Renal cortical epithelial cell (primary cell): ENCODE data around the gene TBC1D22A. TPM values are rescaled to one million over a fixed set of nuclear protein-coding genes. Genes with fewer than 3 reads are reported as not detected.
"Not testable (repeated sequence)": the region's sequence is repeated elsewhere in the genome, so short reads cannot be mapped to it uniquely, and the experiment has no call there.

ENCODE experiments used
- DNase-seq: peaks from one replicate; pipeline ENCODE4 v3.0.0-alpha.2; 2011; ENCODE audit warnings: low read depth
- total RNA-seq: library from RNA; depleted of rRNA; stranded (reverse); fragments of >200 nt; gene quantifications from 2 replicates; pipeline ENCODE4 v1.2.3, GENCODE V29; 2014

Gene TBC1D22A
- total RNA-seq, 1 donor from 2014 or later = 20.0 TPM

- no peak for DNase-seq
Observed at GRCh38 chr22:46774253-46774979, 12.0 kb downstream of the TBC1D22A start.

- DNase-seq = no peak
Observed at GRCh38 chr22:46774980-46775849, 12.8 kb downstream of the TBC1D22A start.

GRCh38 chr22:46775850-46776826 is 13.7 kb downstream of the TBC1D22A start:
- DNase-seq = no peak

GRCh38 chr22:46776876-46777608 is 14.6 kb downstream of the TBC1D22A start:
- no peak for DNase-seq

- no peak for DNase-seq
Observed at GRCh38 chr22:46777609-46777970, 15.1 kb downstream of the TBC1D22A start.

GRCh38 chr22:46779023-46779422 is 16.6 kb downstream of the TBC1D22A start:
- no peak for DNase-seq

GRCh38 chr22:46779651-46780050 is 17.2 kb downstream of the TBC1D22A start:
- no peak for DNase-seq

GRCh38 chr22:46780453-46780852 is 18.0 kb downstream of the TBC1D22A start:
- DNase-seq = no peak

- no peak for DNase-seq
Observed at GRCh38 chr22:46781291-46781690, 18.8 kb downstream of the TBC1D22A start.

GRCh38 chr22:46782200-46782599 is 19.8 kb downstream of the TBC1D22A start:
- DNase-seq = not testable (repeated sequence)

GRCh38 chr22:46783721-46784120 is 21.3 kb downstream of the TBC1D22A start:
- no peak for DNase-seq

GRCh38 chr22:46788441-46789172 is 26.2 kb downstream of the TBC1D22A start:
- DNase-seq = no peak

- no peak for DNase-seq
Observed at GRCh38 chr22:46789992-46790391, 27.5 kb downstream of the TBC1D22A start.

GRCh38 chr22:46791201-46791731 is 28.8 kb downstream of the TBC1D22A start:
- DNase-seq = no peak

- no peak for DNase-seq
Observed at GRCh38 chr22:46792061-46792796, 29.8 kb downstream of the TBC1D22A start.

- no peak for DNase-seq
Observed at GRCh38 chr22:46792841-46793261, 30.4 kb downstream of the TBC1D22A start.

- DNase-seq = no peak
Observed at GRCh38 chr22:46793497-46793896, 31.0 kb downstream of the TBC1D22A start.

GRCh38 chr22:46794067-46794466 is 31.6 kb downstream of the TBC1D22A start:
- DNase-seq = no peak

- no peak for DNase-seq
Observed at GRCh38 chr22:46794491-46794890, 32.0 kb downstream of the TBC1D22A start.
